BE2C (cell line): ENCODE data around the gene RTN4RL1.
A peak's percentile ranks its signal among the peaks of the same experiment; 100 is the strongest.

Source experiments
- DNase-seq: peaks from one replicate; pipeline ENCODE4 v3.0.0-alpha.2; 2020
- H3K27me3 ChIP-seq: fragments of 250-450 bp; sonication (Bioruptor Pico); 2 replicates; pipeline ENCODE4 v1.5.1; 2020; ENCODE audit warnings: mild to moderate bottlenecking
- H3K36me3 ChIP-seq: fragments of 250-450 bp; sonication (Bioruptor Pico); 2 replicates; pipeline ENCODE4 v1.5.1; 2020; ENCODE audit warnings: mild to moderate bottlenecking
- H3K4me1 ChIP-seq: fragments of 250-450 bp; sonication (Bioruptor Pico); 2 replicates; pipeline ENCODE4 v1.5.1; 2020
- H3K4me3 ChIP-seq: 2 replicates; pipeline ENCODE4 v1.5.1; 2011; ENCODE audit warnings: low read depth, low read length
- H3K9me3 ChIP-seq: fragments of 250-450 bp; sonication (Bioruptor Pico); 2 replicates; pipeline ENCODE4 v1.5.1; 2020
- TF ChIP-seq, protein P1 (sequence below): IDR thresholded peaks from 2 replicates; pipeline ENCODE4 v1.5.1; 2012; ENCODE audit warnings: mild to moderate bottlenecking, low read depth, low read length

Gene RTN4RL1

DNA sequence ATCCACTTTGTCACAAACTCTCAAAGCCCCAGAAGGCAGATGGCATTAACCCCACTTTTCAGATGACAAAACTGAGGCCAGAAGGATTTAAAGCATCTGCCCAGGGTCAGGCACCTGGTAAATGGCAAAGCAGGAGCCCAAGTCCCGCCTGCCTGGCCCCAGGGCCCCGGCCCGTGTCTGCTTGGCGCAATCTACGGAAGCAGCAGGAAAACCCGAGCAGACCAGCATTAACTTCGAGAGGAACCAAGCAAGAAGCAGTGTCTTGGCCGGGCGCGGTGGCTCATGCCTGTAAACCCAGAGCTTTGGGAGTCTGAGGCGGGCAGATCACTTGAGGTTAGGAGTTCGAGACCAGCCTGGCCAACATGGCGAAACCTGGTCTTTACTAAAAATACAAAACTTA is 21.6 kb downstream of the RTN4RL1 start:
- no peaks in the 10 kb centered on the region for H3K9me3 ChIP-seq
- no peak overlapping the region for H3K4me3 ChIP-seq
- no peaks in the 10 kb centered on the region; the same call in 1 of the 2 replicates for H3K4me1 ChIP-seq
- H3K36me3 ChIP-seq, result no peaks in the 10 kb centered on the region
- TF ChIP-seq, protein P1, sequence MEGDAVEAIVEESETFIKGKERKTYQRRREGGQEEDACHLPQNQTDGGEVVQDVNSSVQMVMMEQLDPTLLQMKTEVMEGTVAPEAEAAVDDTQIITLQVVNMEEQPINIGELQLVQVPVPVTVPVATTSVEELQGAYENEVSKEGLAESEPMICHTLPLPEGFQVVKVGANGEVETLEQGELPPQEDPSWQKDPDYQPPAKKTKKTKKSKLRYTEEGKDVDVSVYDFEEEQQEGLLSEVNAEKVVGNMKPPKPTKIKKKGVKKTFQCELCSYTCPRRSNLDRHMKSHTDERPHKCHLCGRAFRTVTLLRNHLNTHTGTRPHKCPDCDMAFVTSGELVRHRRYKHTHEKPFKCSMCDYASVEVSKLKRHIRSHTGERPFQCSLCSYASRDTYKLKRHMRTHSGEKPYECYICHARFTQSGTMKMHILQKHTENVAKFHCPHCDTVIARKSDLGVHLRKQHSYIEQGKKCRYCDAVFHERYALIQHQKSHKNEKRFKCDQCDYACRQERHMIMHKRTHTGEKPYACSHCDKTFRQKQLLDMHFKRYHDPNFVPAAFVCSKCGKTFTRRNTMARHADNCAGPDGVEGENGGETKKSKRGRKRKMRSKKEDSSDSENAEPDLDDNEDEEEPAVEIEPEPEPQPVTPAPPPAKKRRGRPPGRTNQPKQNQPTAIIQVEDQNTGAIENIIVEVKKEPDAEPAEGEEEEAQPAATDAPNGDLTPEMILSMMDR, result no peak
- H3K27me3 ChIP-seq, result no peaks in the 10 kb centered on the region
- no peak for DNase-seq

DNA sequence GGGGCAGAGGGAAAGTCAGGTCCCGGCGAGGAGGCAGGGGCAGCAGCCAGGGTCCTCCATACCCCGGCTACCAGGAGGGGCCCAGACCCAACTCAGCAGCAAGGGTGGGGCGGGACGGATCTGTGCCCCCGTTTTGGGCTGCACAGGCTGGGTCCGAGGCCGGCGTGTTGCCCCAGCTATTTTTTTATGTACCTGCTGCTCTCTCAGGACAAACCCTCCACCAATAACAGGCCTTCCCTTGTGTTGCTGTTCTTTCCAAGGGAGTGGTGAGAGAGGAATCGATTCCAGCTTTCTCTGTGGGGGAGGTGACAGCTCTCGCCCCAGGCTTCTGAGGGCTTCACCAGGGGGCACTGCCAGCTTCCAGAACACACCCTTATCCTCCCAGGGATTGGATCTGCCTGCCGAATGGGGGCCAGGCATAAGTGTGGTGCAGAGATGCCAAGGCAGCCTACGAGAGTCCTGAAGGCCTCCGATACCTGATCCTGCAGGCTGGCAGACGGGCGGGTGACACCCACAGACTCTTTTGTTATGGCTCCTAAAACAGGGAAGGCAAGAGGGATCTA is 22.3 kb downstream of the RTN4RL1 start:
- TF ChIP-seq, protein P1, result no peak
- no peaks in the 10 kb centered on the region for H3K9me3 ChIP-seq

DNA sequence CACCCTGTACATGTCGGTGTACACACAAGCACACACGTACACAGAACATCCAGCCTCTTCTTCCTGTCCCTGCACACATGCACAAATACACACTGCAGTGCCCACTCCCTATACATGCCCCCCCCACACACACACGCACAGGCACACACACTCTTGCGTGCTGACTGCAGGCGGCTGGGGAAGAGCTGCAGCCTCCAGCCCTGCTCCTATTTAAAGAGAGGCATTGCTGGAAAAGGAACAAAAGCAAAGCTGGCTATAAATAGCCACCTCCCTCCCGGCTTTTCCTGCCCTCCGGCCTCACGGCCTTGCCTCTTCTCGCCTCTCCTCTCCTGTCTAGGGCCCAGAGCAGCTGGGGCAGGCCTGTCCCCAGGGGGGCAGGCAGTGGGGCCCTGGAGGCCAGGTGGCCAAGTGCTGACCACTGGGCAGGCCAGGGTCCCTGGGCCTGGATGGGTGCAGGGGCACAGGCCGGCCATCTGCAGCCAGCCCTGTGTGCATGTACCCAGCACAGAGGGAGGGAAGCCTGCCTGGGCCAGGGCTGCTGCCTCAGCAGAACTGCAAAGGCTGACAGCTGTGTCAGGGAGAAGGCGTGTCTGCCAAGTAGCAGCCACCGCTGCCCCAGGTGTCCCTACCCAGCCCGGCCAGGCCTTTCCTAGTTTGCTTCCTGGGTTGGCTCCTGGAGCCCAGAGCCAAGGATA is 25.4 kb downstream of the RTN4RL1 start:
- DNase-seq, result peak; percentile 41
- H3K36me3 ChIP-seq, result no peaks in the 10 kb centered on the region
- no peak overlapping the region for H3K4me3 ChIP-seq
- H3K27me3 ChIP-seq, result no peaks in the 10 kb centered on the region
- H3K4me1 ChIP-seq, result no peaks in the 10 kb centered on the region; the same call in 1 of the 2 replicates
- TF ChIP-seq, protein P1, result no peak
- H3K9me3 ChIP-seq, result no peaks in the 10 kb centered on the region

More for the DNA sequence above, 22.3 kb downstream of the RTN4RL1 start:
- no peaks in the 10 kb centered on the region for H3K36me3 ChIP-seq
- no peaks in the 10 kb centered on the region for H3K27me3 ChIP-seq
- no peak for DNase-seq
- H3K4me3 ChIP-seq, result no peak overlapping the region
- no peaks in the 10 kb centered on the region; the same call in 1 of the 2 replicates for H3K4me1 ChIP-seq

DNA sequence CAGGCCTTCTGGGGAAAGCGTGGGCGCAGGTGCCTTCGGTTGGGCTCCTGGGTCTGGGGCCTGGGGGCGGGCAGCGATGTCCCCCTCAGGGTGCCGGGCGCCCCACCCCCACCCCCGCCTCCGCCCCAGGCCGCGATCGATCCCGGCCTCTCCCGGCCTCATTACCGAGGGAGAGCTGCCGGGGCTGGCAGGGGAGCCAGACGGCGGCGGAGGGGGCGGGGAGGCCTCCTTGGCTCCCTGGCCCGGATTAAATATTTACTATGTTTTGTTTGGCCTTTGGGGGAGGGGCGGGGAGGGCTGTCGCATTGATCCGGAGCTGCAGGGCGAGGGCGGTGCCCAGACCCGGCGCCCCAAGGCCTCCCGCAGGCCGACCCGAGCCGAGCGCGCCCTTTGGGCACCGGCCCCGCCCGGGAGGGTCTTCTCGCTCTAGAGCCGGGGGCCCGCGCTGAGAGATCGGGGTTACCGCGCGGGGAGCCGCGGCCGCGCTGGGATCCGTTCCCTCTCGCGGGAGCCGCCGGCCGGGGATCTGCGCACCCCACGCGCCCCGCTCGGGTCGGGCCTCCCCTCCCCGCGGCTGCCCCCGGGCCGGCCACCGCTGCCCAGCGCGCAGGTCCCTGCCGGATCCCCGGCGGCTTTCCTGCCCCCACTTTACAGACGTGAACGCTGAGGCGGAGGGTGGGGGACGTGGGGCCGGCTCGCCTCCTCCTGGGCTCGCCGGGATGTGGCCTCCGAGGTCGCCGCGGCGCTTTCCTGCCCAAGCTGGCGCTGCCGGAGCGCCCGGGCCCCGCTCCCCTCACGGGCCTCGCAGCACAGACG is 27.0 kb downstream of the RTN4RL1 start:
- no peaks in the 10 kb centered on the region for H3K36me3 ChIP-seq
- H3K4me3 ChIP-seq, result no peak overlapping the region
- no peaks in the 10 kb centered on the region; the same call in 1 of the 2 replicates for H3K4me1 ChIP-seq
- H3K9me3 ChIP-seq, result no peaks in the 10 kb centered on the region
- TF ChIP-seq, protein P1, result no peak
- DNase-seq, result no peak
- H3K27me3 ChIP-seq, result no peaks in the 10 kb centered on the region

DNA sequence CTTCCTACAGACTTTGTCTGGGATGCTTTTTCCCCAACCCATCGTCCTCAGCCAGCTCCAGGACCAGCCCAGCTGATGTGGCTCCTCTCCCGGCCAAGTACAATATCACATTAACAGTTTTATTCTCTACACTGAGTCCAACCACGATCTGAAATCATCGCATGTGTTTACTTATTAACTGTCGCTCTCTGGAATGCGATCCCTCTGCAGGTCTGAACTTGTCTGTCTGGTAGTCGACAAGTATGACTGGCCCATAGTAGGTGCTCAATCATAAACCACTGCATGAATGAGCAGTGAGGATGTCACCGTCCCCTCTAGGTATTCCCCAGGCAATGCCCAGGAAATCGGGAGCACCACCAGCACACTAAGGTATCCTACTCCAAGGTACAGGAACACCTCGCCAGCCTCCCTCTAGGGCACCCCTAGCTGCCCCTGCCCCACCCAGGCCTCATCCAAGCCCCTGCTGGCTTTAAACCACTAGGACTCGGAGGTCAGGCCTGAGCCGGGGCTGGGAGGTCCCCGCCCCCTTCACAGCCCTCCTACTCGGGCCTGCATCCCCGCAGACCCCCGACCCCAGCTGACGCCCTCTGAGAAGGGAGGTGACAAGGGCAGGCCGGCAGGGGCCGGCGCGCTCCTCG is 27.7 kb downstream of the RTN4RL1 start:
- Histone ChIP-seq H3K4me1 (no peaks in the 10 kb centered on the region; the same call in 1 of the 2 replicates), H3K27me3 (no peaks in the 10 kb centered on the region), H3K4me3 (no peak overlapping the region)

More for the DNA sequence above, 27.7 kb downstream of the RTN4RL1 start:
- Histone ChIP-seq H3K36me3 (no peaks in the 10 kb centered on the region), H3K9me3 (no peaks in the 10 kb centered on the region)
- DNase-seq, result no peak
- TF ChIP-seq, protein P1, result no peak
